NCI-H748 treated with DMSO at 0.1 percent for 48 hours (cell line): ENCODE measurements around the gene RBPJ.
"Not testable (repeated sequence)": the region's sequence is repeated elsewhere in the genome, so short reads cannot be mapped to it uniquely, and the experiment has no call there.

Source experiments
- DNase-seq: peaks from one replicate; lab custom pipeline; 2025; lab: John Stamatoyannopoulos, UW

The RBPJ gene

GRCh38 chr4:26342328-26343037 lies 21.7 kb downstream of the RBPJ start:
- no peak for DNase-seq

- DNase-seq = no peak
Observed at GRCh38 chr4:26343038-26343398, 22.2 kb downstream of the RBPJ start.

GRCh38 chr4:26344901-26345564 lies 24.2 kb downstream of the RBPJ start:
- no peak for DNase-seq

GRCh38 chr4:26345565-26345938 lies 24.7 kb downstream of the RBPJ start:
- no peak for DNase-seq

GRCh38 chr4:26346203-26346620 lies 25.4 kb downstream of the RBPJ start:
- no peak for DNase-seq

- no peak for DNase-seq
Observed at GRCh38 chr4:26349496-26349895, 28.7 kb downstream of the RBPJ start.

GRCh38 chr4:26351685-26352084 lies 30.9 kb downstream of the RBPJ start:
- no peak for DNase-seq

- no peak for DNase-seq
Observed at GRCh38 chr4:26354491-26354890, 33.7 kb downstream of the RBPJ start.

GRCh38 chr4:26355392-26356052 lies 34.7 kb downstream of the RBPJ start:
- no peak for DNase-seq

GRCh38 chr4:26356081-26356501 lies 35.3 kb downstream of the RBPJ start:
- no peak for DNase-seq

- not testable (repeated sequence) for DNase-seq
Observed at GRCh38 chr4:26359521-26359920, 38.7 kb downstream of the RBPJ start.

- no peak for DNase-seq
Observed at GRCh38 chr4:26360273-26360672, 39.5 kb downstream of the RBPJ start.

- no peak for DNase-seq
Observed at GRCh38 chr4:26360864-26361263, 40.0 kb downstream of the RBPJ start.

- no peak for DNase-seq
Observed at GRCh38 chr4:26361297-26361696, 40.5 kb downstream of the RBPJ start.

GRCh38 chr4:26362745-26363439 lies 42.1 kb downstream of the RBPJ start:
- DNase-seq = no peak

GRCh38 chr4:26365537-26366150 lies 44.8 kb downstream of the RBPJ start:
- no peak for DNase-seq

GRCh38 chr4:26367811-26368210 lies 47.0 kb downstream of the RBPJ start:
- DNase-seq = no peak

- no peak for DNase-seq
Observed at GRCh38 chr4:26368685-26369084, 47.9 kb downstream of the RBPJ start.

- DNase-seq = no peak
Observed at GRCh38 chr4:26369132-26369531, 48.3 kb downstream of the RBPJ start.

- no peak for DNase-seq
Observed at GRCh38 chr4:26369581-26369980, 48.8 kb downstream of the RBPJ start.

- DNase-seq = no peak
Observed at GRCh38 chr4:26372076-26372475, 51.3 kb downstream of the RBPJ start.

- peak; percentile 32 for DNase-seq
Observed at GRCh38 chr4:26372525-26373172, 51.8 kb downstream of the RBPJ start.
